ENCODE measurements around the gene MIA2.
A peak's percentile ranks its signal among the peaks of the same experiment; 100 is the strongest.
"Not testable (repeated sequence)": the region's sequence is repeated elsewhere in the genome, so short reads cannot be mapped to it uniquely, and the experiment has no call there.

Gene MIA2

GRCh38 chr14:39265806-39266524, 32.2 kb downstream of the MIA2 start:
- FAIRE-seq (no peak), DNase-seq (ENCODE audit: extremely low spot score, insufficient read length, low read depth) (no peak)

GRCh38 chr14:39266525-39266870, 32.8 kb downstream of the MIA2 start:
- DNase-seq (ENCODE audit: extremely low spot score, insufficient read length, low read depth) (peak; percentile 25), FAIRE-seq (peak; percentile 79)

GRCh38 chr14:39266871-39267607, 33.3 kb downstream of the MIA2 start:
- FAIRE-seq, result peak; percentile 85
- DNase-seq (ENCODE audit: extremely low spot score, insufficient read length, low read depth), result peak; percentile 54

- no peak for DNase-seq (ENCODE audit: extremely low spot score, insufficient read length, low read depth)
- FAIRE-seq, result peak; percentile 65
These were observed 33.9 kb downstream of the MIA2 start for GRCh38 chr14:39267608-39268005.

GRCh38 chr14:39268393-39268792, 34.7 kb downstream of the MIA2 start:
- no peak for DNase-seq (ENCODE audit: extremely low spot score, insufficient read length, low read depth)
- peak; percentile 55 for FAIRE-seq

- FAIRE-seq (no peak), DNase-seq (ENCODE audit: extremely low spot score, insufficient read length, low read depth) (no peak)
These were observed 39.2 kb downstream of the MIA2 start for GRCh38 chr14:39272918-39273317.

GRCh38 chr14:39275395-39275794, 41.7 kb downstream of the MIA2 start:
- no peak for FAIRE-seq
- no peak for DNase-seq (ENCODE audit: extremely low spot score, insufficient read length, low read depth)

- no peak for FAIRE-seq
- DNase-seq (ENCODE audit: extremely low spot score, insufficient read length, low read depth), result no peak
These were observed 42.3 kb downstream of the MIA2 start for GRCh38 chr14:39276005-39276404.

GRCh38 chr14:39276579-39277114, 42.9 kb downstream of the MIA2 start:
- FAIRE-seq, result no peak
- DNase-seq (ENCODE audit: extremely low spot score, insufficient read length, low read depth), result no peak

- FAIRE-seq, result no peak
- DNase-seq (ENCODE audit: extremely low spot score, insufficient read length, low read depth), result no peak
These were observed 45.8 kb downstream of the MIA2 start for GRCh38 chr14:39279515-39279914.

- not testable (repeated sequence) for FAIRE-seq; DNase-seq (ENCODE audit: extremely low spot score, insufficient read length, low read depth)
These were observed 47.0 kb downstream of the MIA2 start for GRCh38 chr14:39280678-39281077.

GRCh38 chr14:39289523-39289922, 55.8 kb downstream of the MIA2 start:
- FAIRE-seq (no peak), DNase-seq (ENCODE audit: extremely low spot score, insufficient read length, low read depth) (no peak)

- no peak for FAIRE-seq
- no peak for DNase-seq (ENCODE audit: extremely low spot score, insufficient read length, low read depth)
These were observed 58.0 kb downstream of the MIA2 start for GRCh38 chr14:39291701-39292100.

- FAIRE-seq, result no peak
- DNase-seq (ENCODE audit: extremely low spot score, insufficient read length, low read depth), result no peak
These were observed 59.9 kb downstream of the MIA2 start for GRCh38 chr14:39293629-39294028.

- not testable (repeated sequence) for DNase-seq (ENCODE audit: extremely low spot score, insufficient read length, low read depth); FAIRE-seq
These were observed 66.7 kb downstream of the MIA2 start for GRCh38 chr14:39300389-39300788.

GRCh38 chr14:39302124-39302810, 68.6 kb downstream of the MIA2 start:
- DNase-seq (ENCODE audit: extremely low spot score, insufficient read length, low read depth) (no peak), FAIRE-seq (no peak)

- no peak for FAIRE-seq
- DNase-seq (ENCODE audit: extremely low spot score, insufficient read length, low read depth), result no peak
These were observed 69.4 kb downstream of the MIA2 start for GRCh38 chr14:39303115-39303514.

- FAIRE-seq (no peak), DNase-seq (ENCODE audit: extremely low spot score, insufficient read length, low read depth) (no peak)
These were observed 74.1 kb downstream of the MIA2 start for GRCh38 chr14:39307815-39308214.

- FAIRE-seq (peak; percentile 66), DNase-seq (ENCODE audit: extremely low spot score, insufficient read length, low read depth) (no peak)
These were observed 76.3 kb downstream of the MIA2 start for GRCh38 chr14:39310051-39310450.

GRCh38 chr14:39315859-39316444, 82.2 kb downstream of the MIA2 start:
- FAIRE-seq, result no peak
- no peak for DNase-seq (ENCODE audit: extremely low spot score, insufficient read length, low read depth)
